ENCODE data around the gene COL27A1. TPM values are rescaled to one million over a fixed set of nuclear protein-coding genes. Genes with fewer than 3 reads are reported as not detected.

COL27A1 gene
- total RNA-seq, 1 experiment from 2014 or later, result 12.0 TPM

DNA sequence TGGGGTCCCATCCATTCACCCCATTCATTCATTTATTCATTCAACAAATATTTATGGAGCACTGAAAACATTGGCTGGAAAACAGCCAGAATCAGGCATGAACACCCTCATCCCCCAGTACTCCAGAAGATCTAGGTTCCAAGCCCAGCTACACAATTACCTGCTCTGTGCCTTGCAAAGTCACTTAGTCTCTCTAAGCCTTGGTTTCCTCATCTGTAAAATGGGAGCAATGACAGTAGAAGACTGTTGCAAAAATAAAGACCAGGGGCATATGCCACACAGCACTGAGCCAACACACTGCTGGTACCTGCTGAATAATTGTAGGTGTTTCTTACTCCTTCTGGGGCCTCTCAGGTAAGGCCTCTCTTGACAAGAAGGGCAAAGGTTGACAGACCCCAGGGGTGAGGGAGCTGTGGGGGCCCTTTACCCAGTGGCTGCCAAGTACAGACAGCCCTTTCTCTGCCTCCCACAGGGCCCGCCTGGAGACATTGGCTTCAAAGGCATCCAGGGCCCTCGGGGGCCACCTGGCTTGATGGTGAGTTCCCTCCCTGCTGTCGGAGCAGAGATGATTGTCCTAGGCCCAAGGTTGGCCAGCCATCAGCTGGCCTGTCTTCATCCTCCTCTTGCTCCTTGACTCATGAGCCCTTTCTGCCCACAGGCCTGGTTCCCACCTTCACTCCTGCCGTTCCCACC, 145.0 kb downstream of the COL27A1 start:
- ChIA-PET CTCF (interaction anchor here (0.9 to 1.6 kb wide), 2 partner anchors 9 to 218 kb away, joined by 4 to 6 read pairs; no protein-coding TSS in a partner anchor), RAD21 (ENCODE audit: low non-redundant PET in 1 of 2, low total read pairs in 2 of 2, uncharacterized antibody in 2 of 2, unreplicated experiment in 2 of 2) (no interaction called here), POLR2A (no interaction called here)
- H3K4me3 ChIP-seq (replicated peaks in 1 of 2; ENCODE audit: low read depth in 1 of 2, low read length in 2 of 2), result no peak overlapping the region
- no peaks in the 10 kb centered on the region for H3K4me1 ChIP-seq (ENCODE audit: control insufficient read depth in 1 of 2, insufficient read depth in 2 of 2, low read length in 2 of 2)
- no peaks in the 10 kb centered on the region for H3K79me2 ChIP-seq (ENCODE audit: insufficient read depth, low read length)
- ATAC-seq (no peak), DNase-seq (ENCODE audit: low read depth, low spot score) (no peak)
- no peaks in the 10 kb centered on the region for H3K27me3 ChIP-seq (ENCODE audit: insufficient read depth, low read length)
- no peaks in the 10 kb centered on the region for H3K9me2 ChIP-seq (ENCODE audit: insufficient read depth)
- no peak overlapping the region for H3K27ac ChIP-seq (ENCODE audit: low read depth, low read length)
- H4K20me1 ChIP-seq (ENCODE audit: insufficient read depth), result no peaks in the 10 kb centered on the region
- H2AFZ ChIP-seq (ENCODE audit: low read depth, low read length, poor library complexity, severe bottlenecking), result no peak overlapping the region
- TF ChIP-seq, protein P1, sequence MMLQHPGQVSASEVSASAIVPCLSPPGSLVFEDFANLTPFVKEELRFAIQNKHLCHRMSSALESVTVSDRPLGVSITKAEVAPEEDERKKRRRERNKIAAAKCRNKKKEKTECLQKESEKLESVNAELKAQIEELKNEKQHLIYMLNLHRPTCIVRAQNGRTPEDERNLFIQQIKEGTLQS (IDR thresholded peaks at IDR 0.05), result no peak
- TF ChIP-seq SP1 (IDR thresholded peaks at IDR 0.05; ENCODE audit: low read depth) (no peak), ELF1 (IDR thresholded peaks at IDR 0.05; ENCODE audit: borderline replicate concordance, low read depth) (no peak), POLR2AphosphoS5 (IDR thresholded peaks at IDR 0.05; ENCODE audit: low read depth, low read length) (no peak), SIN3A (IDR thresholded peaks at IDR 0.05; ENCODE audit: low read depth) (no peak), POLR2A (IDR thresholded peaks at IDR 0.05; ENCODE audit: borderline replicate concordance, extremely low read depth, insufficient read depth, insufficient read length) (no peak), FOSL1 (IDR thresholded peaks at IDR 0.05; ENCODE audit: low read depth) (no peak), CBX3 (IDR thresholded peaks at IDR 0.05; ENCODE audit: low read depth) (no peak), JUND (IDR thresholded peaks at IDR 0.05) (no peak), ZNF274 (IDR thresholded peaks at IDR 0.05; ENCODE audit: low read depth, low read length) (no peak), YY1 (IDR thresholded peaks at IDR 0.05; ENCODE audit: extremely low read depth, insufficient replicate concordance, low read depth, low read length) (no peak), ZFX (IDR thresholded peaks at IDR 0.05) (no peak)
- TF ChIP-seq, protein P2, sequence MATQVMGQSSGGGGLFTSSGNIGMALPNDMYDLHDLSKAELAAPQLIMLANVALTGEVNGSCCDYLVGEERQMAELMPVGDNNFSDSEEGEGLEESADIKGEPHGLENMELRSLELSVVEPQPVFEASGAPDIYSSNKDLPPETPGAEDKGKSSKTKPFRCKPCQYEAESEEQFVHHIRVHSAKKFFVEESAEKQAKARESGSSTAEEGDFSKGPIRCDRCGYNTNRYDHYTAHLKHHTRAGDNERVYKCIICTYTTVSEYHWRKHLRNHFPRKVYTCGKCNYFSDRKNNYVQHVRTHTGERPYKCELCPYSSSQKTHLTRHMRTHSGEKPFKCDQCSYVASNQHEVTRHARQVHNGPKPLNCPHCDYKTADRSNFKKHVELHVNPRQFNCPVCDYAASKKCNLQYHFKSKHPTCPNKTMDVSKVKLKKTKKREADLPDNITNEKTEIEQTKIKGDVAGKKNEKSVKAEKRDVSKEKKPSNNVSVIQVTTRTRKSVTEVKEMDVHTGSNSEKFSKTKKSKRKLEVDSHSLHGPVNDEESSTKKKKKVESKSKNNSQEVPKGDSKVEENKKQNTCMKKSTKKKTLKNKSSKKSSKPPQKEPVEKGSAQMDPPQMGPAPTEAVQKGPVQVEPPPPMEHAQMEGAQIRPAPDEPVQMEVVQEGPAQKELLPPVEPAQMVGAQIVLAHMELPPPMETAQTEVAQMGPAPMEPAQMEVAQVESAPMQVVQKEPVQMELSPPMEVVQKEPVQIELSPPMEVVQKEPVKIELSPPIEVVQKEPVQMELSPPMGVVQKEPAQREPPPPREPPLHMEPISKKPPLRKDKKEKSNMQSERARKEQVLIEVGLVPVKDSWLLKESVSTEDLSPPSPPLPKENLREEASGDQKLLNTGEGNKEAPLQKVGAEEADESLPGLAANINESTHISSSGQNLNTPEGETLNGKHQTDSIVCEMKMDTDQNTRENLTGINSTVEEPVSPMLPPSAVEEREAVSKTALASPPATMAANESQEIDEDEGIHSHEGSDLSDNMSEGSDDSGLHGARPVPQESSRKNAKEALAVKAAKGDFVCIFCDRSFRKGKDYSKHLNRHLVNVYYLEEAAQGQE (IDR thresholded peaks at IDR 0.05; ENCODE audit: low read depth), result no peak
- TF ChIP-seq, protein P3, sequence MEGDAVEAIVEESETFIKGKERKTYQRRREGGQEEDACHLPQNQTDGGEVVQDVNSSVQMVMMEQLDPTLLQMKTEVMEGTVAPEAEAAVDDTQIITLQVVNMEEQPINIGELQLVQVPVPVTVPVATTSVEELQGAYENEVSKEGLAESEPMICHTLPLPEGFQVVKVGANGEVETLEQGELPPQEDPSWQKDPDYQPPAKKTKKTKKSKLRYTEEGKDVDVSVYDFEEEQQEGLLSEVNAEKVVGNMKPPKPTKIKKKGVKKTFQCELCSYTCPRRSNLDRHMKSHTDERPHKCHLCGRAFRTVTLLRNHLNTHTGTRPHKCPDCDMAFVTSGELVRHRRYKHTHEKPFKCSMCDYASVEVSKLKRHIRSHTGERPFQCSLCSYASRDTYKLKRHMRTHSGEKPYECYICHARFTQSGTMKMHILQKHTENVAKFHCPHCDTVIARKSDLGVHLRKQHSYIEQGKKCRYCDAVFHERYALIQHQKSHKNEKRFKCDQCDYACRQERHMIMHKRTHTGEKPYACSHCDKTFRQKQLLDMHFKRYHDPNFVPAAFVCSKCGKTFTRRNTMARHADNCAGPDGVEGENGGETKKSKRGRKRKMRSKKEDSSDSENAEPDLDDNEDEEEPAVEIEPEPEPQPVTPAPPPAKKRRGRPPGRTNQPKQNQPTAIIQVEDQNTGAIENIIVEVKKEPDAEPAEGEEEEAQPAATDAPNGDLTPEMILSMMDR (IDR thresholded peaks at IDR 0.05 in 2 of 3, conservative IDR thresholded peaks at IDR 0.05 in 1 of 3; ENCODE audit: borderline replicate concordance in 1 of 3, insufficient read depth in 1 of 3, low read depth in 2 of 3, low read length in 2 of 3), result no peak
- no peak overlapping the region for H3K4me2 ChIP-seq (ENCODE audit: low read length)
- no peak overlapping the region for H3K9ac ChIP-seq (ENCODE audit: low read length)
- no peaks in the 10 kb centered on the region for H3K9me3 ChIP-seq (ENCODE audit: control insufficient read depth in 1 of 2, insufficient read depth in 1 of 2, low read depth in 1 of 2, low read length in 2 of 2)
- intact Hi-C loops (cut with micrococcal nuclease), result no loop called here
- no TSS peak for BruUV-seq (replicated peaks)
- H3K36me3 ChIP-seq (ENCODE audit: control insufficient read depth in 1 of 2, insufficient read depth in 2 of 2, low read length in 2 of 2), result no peaks in the 10 kb centered on the region; a peak in 1 of 4 replicates

Data from HCT116 (cell line).